ENCODE results near the gene LMNTD2. TPM values are rescaled to one million over a fixed set of nuclear protein-coding genes. Genes with fewer than 3 reads are reported as not detected.

LMNTD2 gene
- total RNA-seq, 1 experiment from 2014 or later = 4.0 TPM

- POLR2A ChIA-PET = no interaction called here
- ATAC-seq (no peak), DNase-seq (ENCODE audit: low spot score) (no peak)
- H3K27ac Mint-ChIP-seq = 0 out of 2 replicates have a peak overlapping the region, but pooled peaks have one; percentile 27
- H3K4me1 Mint-ChIP-seq = no peaks in the 10 kb centered on the region
- H3K27me3 Mint-ChIP-seq (ENCODE audit: low read depth) = no peaks in the 10 kb centered on the region
- H3K9me3 Mint-ChIP-seq = no peaks in the 10 kb centered on the region
- TF ChIP-seq ZNF281 (CRISPR knock-in tag; IDR thresholded peaks at IDR 0.05) = no peak
- TF ChIP-seq ZNF138 (CRISPR knock-in tag; conservative IDR thresholded peaks at IDR 0.05) = no peak
- no peak for TF ChIP-seq ZNF317 (CRISPR knock-in tag; IDR thresholded peaks at IDR 0.05; ENCODE audit: borderline replicate concordance, low read depth)
- TF ChIP-seq MAX (CRISPR knock-in tag; IDR thresholded peaks at IDR 0.05) = no peak
- TF ChIP-seq IRF1 (CRISPR knock-in tag; IDR thresholded peaks at IDR 0.05) = no peak
- TF ChIP-seq OVOL2 (CRISPR knock-in tag; IDR thresholded peaks at IDR 0.05; ENCODE audit: borderline replicate concordance) = no peak
- TF ChIP-seq GTF2I (CRISPR knock-in tag; conservative IDR thresholded peaks at IDR 0.05) = no peak
- no peak for TF ChIP-seq TEAD4 (CRISPR knock-in tag; IDR thresholded peaks at IDR 0.05)
- TF ChIP-seq ESRRA (CRISPR knock-in tag; IDR thresholded peaks at IDR 0.05; ENCODE audit: borderline replicate concordance) = no peak
- TF ChIP-seq RORB (CRISPR knock-in tag; IDR thresholded peaks at IDR 0.05) = no peak
- TF ChIP-seq AFF4 (CRISPR knock-in tag; IDR thresholded peaks at IDR 0.05; ENCODE audit: borderline replicate concordance) = no peak
- no peak for TF ChIP-seq TCF7 (CRISPR knock-in tag; IDR thresholded peaks at IDR 0.05; ENCODE audit: low read depth)
- no peak for TF ChIP-seq MLX (CRISPR knock-in tag; IDR thresholded peaks at IDR 0.05)
- no peak for TF ChIP-seq CREM (CRISPR knock-in tag; IDR thresholded peaks at IDR 0.05)
- TF ChIP-seq E2F1 (CRISPR knock-in tag; IDR thresholded peaks at IDR 0.05) = no peak
- no peak for TF ChIP-seq USF2 (CRISPR knock-in tag; IDR thresholded peaks at IDR 0.05)
- no peak for TF ChIP-seq ZNF425 (CRISPR knock-in tag; conservative IDR thresholded peaks at IDR 0.05)
- H3K4me3 Mint-ChIP-seq = no peak overlapping the region
- peaks cover 53% of the 10 kb centered on the region for H3K36me3 Mint-ChIP-seq
- CTCF ChIA-PET = no interaction called here
Observed at GRCh38 chr11:596374-596773, 35.8 kb upstream of the LMNTD2 start.

All from WTC11 (cell line).